ENCODE results near the gene EXOG.

The EXOG gene

DNA sequence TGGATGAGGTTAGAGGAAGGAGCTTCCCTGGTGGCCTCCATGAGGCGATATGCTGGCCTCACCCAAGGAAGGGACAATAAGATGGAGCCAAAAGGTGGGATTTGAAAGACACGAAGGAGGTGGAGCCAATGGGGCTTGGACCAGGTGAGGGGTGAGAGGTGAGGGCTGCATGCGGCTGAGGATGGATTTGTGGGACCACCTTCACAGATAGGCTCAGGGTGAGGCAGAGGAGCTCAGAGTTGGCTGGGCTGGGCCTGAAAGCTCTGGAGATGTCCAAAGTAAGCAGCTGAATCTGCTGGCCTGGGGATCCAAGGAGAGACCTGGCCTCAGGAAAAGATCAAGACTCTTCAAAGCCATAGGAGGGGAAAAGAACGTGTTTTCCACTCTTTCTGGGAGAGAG, 49.8 kb downstream of the EXOG start:
- no peak for DNase-seq (ENCODE audit: low read depth, low spot score)

DNA sequence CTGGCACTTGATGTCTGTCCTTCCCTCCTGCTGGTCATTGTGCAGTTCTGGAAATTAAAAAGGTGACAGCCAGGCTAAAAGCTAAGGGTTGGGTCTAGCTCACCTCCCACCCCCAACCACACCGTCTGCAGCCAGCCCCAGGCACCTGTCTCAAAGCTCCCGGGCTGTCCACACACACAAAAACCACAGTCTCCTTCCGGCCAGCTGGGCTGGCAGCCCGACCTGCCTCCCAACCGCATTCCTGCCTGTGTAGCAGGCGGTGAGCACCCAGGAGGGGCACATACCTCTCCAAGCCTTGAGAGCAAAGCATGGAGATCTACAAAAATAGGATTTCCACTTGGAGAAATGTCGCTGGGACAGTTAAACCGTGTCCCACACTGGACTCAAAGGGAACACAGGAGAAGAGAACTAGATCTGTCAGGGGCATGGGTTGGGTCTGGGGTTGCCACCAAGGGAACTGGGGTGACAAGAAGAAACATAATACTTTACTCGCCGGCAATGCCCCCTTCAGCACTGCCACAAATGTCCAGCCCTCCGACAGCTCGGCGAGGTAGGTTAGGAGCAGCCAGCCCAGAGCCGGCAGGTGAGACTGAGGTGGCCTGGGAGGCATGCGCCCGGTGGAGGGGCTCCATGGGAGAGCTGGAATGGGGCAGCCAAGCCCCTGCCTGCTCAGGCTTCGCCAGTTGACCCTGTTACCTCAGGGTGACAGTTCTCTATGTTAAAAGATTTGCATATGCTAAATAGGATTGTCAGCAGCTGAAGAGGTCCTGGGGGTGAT, 52.2 kb downstream of the EXOG start:
- no peak for DNase-seq (ENCODE audit: low read depth, low spot score)

DNA sequence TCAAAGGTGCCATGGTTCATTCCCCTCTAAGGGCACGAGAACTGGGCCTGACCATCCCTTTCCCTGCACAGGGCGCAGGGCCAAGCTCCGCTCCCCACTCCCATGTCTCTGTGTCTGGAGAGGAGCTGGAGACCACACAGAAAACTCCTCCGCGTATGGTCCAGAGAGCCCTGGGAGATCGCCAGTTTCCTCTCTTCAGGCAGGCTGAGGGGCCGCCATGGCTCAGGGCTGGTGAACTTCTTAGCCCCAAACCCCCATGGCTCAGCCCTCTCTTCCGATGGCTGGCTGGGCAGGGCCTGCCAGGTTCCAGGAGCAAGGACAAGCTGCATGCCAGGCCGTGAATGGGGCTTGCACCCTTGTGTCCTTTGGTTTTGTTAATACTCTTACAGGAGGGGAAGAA, 52.9 kb downstream of the EXOG start:
- DNase-seq (ENCODE audit: low read depth, low spot score): no peak

DNA sequence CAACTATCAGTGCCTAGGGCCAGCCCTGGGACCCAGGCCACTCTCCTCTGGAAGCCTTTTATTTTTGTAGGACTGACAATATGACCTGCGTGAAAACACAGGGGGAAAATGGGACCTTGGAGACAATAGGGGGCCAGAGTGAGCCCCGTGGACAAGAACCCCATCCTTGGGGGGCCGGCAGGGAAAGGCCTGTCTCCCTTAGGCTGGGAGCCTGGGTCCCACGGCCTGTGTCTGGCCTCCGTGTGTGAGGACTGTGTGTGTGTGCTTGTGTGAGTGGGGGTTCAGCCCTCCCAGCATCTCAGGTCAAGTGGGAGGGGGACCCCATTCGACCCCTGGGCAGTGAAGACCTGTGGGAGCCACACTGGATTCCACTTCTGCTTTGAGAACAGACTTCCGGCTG, 53.3 kb downstream of the EXOG start:
- no peak for DNase-seq (ENCODE audit: low read depth, low spot score)

DNA sequence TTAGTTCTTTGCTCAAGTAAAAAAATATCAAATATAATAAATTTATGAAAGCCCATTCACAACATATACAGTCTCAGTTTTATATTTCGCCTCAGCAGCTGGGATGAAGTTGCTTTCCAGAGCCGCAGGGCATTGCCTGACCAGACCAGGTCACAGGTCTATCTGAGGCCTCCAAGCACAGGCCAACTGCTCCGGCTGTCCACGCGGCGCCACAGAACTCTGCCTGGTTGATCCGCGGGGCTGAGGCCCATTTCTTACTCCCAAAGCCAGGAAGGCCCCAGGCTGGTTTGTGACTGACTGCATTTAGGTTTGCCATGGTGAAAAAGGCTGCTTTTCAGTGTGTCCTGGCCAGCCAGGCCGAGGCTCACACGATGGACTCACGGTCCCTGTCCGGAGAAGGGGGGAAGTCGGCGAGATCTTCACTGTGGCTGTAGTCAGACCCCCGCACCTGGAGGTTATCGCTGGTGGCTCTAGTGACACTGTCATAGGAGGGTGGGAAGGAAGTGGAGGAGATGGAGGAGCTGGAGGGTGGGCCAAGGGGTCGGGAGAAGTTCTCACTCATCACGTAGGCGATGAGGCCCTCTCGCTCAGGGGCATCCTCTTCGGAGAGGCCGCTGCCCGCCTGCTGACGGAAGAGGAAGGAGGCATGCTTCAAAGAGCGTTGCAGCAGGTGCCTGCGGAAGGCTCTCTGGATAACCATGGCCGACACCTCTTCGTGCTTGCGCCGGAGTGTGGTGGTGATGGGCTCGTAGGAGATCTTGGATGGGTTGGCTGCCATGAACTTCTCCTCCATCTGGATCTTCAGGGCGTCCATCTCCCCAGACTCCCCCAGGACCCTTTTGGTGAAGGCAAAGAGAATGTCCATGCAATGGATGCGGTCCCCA, 54.1 kb downstream of the EXOG start:
- no peak for DNase-seq (ENCODE audit: low read depth, low spot score)

DNA sequence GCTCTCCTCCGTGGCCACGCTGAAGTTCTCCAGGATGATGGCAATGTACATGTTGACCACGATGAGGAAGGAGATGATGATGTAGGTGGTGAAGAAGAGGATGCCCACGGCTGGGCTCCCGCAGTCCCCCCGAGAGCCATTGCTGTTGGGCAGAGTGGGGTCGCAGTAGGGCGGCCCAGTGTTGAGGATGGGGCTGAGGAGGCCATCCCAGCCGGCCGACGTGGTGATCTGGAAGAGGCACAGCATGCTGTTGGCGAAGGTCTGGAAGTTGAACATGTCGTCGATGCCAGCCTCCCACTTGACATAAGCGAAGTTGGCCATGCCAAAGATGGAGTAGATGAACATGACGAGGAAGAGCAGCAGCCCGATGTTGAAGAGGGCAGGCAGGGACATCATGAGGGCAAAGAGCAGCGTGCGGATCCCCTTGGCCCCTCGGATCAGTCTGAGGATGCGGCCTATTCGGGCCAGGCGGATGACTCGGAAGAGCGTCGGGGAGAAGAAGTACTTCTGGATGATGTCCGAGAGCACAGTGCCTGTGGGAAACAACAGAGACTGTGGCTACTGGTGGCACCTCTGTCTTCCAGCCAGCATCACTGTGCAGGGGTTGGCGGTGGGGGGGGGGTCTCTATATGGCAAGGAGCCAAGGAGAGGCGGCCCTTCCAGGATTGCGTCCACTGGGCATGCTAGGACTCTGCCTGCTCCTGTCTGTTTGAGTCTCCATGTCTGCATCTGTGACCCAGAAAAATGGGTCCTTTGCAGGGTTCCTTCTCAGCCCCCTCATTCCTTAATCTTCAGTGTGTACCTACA, 55.1 kb downstream of the EXOG start:
- no peak for DNase-seq (ENCODE audit: low read depth, low spot score)

DNA sequence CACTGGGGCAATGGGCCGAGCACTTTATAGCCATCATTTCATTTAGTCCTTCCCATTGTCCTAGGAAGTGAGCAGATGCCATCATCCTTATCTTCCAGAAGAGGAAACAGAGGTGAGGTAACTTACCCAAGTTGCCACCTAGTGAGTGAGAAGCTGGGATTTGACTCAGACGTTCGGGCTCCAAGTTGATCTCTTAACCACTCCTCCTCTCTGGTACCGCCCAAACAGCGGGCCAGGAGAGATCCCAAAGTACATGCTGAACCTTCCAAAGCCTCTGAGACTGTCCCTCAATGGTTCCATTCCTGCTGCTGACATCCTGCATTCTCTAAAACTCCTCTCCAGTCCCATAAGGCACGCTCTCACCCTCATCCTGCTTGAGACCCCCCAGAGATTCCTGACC, 56.2 kb downstream of the EXOG start:
- DNase-seq (ENCODE audit: low read depth, low spot score): no peak

DNA sequence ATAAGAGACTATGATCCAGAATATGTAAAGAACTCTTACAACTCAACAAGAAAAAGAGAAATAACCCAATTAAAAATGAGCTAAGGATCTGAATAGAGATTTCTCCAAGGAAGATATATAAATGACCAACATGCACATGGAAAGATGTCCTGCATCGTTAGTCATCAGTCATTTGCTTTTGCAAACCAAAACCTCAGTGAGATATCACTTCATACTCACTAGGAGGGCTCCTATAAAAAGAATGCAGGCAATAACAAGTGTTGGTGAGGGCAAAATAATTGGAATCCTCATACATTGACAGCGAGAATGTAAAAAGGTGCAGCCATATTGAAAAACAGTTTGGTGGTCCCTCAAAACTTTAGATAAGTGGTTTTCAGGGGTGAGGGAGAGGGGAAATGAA, 56.9 kb downstream of the EXOG start:
- DNase-seq (ENCODE audit: low read depth, low spot score): no peak

DNA sequence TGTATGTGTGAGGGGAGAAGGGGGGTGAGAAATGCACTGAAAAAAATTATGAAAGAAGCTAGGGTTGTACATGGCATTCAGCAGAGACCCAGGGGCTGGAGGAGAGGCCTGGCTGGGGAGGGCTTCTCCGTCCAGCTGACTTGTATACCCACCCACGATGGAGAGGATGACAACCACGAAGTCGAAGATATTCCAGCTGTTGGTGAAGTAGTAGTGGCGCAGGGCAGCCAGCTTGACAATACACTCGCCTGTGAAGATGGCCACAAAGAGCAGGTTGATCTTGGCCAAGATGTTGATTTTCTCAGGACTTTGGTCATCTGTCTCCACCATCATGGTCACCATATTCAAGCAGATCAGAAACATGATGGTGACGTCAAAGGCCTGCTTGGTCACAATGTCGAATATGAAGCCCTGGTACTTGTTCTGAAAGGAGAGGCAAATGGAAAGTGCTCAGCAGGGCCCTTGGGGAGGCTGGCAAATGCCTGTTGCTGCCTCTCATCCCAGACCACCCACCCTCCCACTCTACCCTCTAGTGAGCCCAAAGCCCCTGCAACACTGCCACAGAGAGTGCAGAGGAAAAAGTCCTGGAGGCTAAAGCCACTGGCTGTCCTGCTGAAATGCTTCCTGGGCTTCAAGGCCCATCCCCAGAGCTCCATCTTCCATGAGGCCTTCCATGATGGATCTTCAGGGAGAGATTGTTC, 58.1 kb downstream of the EXOG start:
- no peak for DNase-seq (ENCODE audit: low read depth, low spot score)

DNA sequence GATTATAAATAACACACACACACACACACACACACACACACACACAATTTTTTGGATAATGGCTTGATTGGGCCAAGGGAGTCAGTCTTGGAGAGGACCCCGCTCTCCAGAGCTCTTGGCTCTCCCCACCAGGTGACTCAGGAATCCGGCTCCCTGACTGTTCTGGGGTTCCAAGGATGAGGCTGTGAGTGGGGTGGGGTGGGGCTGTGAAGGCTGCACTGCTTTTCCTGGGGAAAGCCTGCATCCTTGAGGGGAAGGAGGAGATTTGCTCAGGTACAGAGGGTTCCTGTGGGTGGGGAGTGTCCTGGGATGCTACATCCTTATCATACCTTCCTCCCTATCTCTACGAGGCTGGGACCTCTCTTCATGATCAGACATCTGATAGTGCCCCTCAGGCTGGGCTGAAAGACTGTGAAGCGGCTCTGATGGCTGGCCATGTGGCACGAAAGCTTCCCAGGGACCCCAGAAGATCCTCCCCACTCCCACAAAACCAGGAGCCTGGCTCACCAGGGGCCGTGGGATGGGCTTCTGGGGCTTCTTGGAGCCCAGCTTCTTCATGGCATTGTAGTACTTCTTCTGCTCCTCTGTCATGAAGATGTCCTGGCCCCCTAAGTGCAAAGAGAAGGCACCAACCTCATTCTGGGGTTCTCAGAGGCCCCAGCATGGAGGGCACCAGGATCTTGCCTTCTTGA, 59.2 kb downstream of the EXOG start:
- no peak for DNase-seq (ENCODE audit: low read depth, low spot score)

DNA sequence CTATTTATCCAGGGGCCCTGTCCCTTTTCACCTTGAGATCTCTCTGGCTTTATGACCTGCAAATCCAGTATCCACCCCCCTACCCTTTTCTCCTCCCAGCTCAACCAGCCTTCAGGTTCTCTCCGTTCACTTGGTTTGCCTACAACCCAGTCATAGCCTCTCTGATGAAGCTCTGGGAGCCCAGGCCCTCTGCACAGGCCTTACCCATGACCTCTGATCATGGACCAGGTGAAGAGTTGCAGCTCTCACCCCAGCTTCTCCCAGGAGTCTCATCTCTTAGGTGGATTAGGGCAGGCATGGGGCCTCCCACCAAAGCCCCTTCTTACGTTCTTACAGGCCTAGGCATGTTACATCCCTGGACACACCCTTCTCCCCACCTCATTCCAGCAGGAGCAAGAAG, 59.8 kb downstream of the EXOG start:
- DNase-seq (ENCODE audit: low read depth, low spot score): no peak

DNA sequence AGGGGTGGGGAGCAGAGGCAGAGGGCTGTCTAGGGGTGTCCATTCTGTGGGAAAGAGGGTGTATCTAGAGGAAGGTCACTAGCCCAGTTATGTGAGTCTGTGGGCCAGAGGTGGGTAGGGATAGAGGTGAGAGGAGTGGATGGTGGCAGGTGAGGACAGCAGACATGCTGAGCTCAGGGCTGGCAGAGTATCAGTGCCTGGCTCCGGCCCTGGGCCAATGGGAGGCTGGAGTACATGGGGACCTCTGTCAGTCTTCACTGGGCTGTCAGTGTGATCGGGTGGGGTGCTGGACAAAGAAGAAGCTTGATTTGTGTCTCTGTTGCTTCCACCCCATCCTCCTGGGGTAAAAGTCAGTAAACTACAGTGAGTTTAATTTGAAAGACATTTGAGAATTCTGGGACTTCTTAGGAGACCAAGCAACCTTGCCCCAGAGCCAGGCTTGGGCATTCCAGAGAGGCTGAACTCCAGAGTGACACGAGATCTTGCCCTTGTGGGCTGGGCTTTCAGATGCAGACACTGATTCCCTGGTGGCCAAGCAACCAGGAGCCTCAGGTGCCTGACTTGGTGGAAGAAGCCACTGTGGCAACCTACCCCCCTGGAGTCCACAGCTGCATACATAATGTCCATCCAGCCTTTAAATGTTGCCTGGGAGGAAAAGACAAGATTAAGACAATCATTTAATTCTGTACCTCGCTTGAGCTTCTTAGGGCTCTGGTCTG, 60.7 kb downstream of the EXOG start:
- DNase-seq (ENCODE audit: low read depth, low spot score): no peak

DNA sequence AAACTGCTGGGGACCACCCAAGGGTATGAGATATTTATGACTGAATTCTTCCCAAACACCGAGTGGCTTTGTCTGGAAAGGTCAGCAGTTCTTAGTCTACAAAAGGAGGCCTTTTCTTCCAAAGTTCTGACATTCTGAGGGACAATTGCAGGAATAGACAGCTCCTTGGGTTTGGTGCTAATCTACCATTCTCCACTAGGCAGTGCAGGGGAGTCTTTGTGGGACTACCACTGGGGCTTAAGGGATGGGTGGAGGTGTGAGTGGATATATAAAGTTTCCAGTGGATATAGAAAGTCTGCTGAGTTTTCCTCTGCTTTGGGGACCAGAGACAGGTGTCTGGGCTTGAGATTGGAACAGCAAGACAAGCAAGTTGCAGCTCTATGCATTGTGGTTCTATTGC, 62.7 kb downstream of the EXOG start:
- no peak for DNase-seq (ENCODE audit: low read depth, low spot score)

DNA sequence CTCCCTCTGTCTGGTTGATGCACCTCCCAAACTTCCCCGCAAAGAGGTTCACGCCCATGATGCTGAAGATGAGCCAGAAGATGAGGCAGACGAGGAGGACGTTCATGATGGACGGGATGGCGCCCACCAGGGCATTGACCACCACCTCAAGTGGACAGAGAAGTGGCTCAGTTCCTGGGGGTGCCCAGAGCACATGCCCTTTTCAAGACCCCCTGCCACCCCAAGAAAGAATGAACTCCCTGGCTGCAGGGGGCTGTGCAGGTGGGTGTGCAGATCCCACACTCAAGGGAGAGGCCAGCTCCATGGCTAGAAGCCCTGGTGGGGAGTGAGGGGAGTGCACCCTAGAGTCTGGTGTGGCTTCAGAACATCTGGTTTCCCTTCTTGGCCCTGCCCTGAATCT, 64.1 kb downstream of the EXOG start:
- no peak for DNase-seq (ENCODE audit: low read depth, low spot score)

DNA sequence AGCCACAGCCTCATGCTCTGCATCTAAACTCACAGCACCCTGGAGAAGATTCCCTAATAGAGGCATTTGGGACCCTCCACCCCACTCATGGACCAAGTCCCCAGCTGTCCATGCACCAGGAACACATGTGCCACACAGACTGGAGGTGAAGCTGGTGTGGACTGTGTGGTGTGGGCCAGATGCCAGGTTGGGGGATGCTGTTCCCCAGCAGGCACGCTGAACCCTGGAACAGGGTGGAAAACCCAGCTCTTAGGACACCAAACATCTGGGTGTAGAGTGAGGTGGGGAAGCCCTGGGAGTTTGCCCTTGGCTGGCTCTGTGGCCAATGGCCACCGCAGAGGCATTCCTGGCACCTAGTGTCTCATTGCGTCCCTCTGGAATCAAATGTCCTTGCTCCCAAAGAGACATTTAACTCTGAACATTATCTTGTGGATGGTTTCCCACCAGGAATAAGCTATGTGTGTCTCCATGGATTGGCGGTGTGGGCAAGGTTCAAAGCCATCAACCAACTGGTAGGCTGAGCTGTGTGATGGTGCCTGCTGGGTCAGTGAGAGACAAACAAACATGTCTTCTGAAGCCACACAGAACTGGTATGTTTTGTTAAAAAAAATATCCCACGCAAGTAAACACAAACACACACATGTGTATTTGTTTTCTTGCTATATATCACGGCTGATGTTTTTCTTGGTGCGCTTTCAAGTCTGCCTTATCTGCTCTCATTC, 65.0 kb downstream of the EXOG start:
- DNase-seq (ENCODE audit: low read depth, low spot score): no peak

DNA sequence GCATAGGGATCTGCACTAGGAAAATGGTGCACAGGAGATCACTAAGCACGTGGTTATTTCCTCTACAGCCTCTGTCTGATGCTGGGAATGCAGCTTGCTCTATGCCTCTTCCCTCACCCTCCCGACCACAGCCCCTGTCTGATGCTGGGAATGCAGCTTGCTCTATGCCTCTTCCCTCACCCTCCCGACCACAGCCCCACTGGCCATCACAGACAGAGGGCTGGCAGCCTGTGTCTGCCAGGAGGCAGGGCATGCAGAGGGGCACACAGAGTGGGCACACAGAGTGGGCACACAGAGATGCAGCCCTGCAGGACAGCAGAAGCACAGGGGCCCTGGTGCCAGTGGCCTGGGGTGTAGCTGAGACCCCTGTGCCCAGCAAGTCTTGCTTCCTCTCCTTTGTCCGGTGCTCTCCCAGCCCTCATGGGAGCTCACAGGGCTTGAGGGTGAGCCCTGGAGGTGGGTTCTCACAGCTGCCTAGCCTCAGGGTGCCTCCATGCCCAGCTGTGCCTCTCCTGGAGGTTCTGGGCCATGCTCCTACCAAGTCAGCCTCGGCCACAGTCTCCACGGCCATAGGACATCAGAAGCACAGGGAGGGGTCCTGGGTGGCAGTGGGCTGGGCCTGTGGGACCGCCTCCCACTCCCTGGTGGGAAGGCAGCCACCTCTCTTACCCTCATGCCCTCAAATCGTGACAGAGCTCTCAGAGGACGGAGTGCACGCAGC, 65.8 kb downstream of the EXOG start:
- DNase-seq (ENCODE audit: low read depth, low spot score): no peak

DNA sequence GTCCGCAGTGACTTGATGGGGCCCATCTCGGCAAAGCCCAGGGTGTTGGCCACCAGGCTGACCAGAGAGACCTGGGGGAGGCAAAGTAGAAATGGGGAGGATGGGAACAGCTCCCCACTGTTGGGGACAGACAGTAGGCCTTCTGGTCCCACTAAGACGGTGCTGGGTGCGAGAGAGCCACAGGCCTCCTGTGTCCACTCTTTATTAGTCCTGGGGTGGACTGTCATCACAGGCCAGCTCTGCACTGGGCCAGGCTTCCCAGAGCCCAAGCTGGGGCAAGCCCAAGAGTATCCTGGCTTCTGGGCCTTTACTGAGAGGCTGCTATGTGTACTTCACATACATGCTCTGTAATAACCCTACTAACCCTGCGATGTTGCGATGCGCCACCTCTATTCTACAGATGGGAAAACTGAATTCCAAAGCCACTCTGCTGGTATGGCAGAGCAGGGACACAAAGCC, 66.4 kb downstream of the EXOG start:
- no peak for DNase-seq (ENCODE audit: low read depth, low spot score)

DNA sequence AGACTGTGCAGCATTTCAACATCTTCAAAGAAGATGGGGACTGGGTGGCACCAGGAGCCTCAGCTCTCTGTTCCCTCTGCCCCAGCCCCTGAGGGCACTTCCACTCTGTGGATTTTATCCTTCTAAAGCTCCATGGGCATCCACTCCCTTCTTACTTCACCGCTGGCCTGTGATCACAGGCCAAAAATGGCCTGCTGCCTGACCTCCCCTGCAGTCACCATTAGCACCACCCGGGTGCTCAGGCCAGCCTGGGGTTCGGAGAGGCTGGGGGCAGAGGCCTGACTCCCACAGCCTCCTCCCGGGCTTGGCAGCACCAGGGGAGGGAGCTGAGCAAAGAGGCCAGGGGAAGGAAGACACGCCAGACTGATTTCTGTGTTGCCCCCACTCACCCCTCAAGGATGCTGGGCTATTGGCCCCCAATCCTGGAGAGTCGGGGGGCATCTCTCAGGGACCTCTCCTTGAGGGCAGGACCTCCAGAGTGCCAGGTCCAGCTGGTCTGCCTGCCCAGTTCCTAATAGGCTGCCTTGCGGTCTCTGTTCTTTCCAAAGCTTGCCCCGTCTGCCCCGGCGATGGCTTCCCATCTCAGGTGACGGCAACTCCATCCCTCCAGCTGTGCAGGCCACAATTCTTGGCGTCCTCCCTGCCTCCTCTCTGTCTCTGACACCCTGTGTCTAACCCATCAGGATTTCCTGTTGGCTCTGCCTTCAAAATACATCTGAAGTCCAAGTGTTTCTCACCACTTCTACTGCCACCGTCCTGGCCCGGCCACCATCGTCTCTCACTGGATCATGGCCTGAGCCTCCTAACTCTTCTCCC, 67.1 kb downstream of the EXOG start:
- DNase-seq (ENCODE audit: low read depth, low spot score): no peak

Measured in smooth muscle cell of the brain vasculature (primary cell).